Neural crest cell (in vitro differentiated cells): ENCODE measurements around the gene TMEM17. TPM values are rescaled to one million over a fixed set of nuclear protein-coding genes. Genes with fewer than 3 reads are reported as not detected.

Experiments used
- DNase-seq: peaks from one replicate; pipeline ENCODE4 v3.0.0; 2021; ENCODE audit warnings: low read depth, mixed read lengths, low spot score
- H3K27ac Mint-ChIP-seq: one replicate; pipeline ENCODE4 v1.8.0; 2021; ENCODE audit warnings: mild to moderate bottlenecking, mixed read lengths; ENCODE audit not compliant: unreplicated experiment
- H3K27me3 Mint-ChIP-seq: 2 replicates; pipeline ENCODE4 v1.8.0; 2021; ENCODE audit warnings: low read depth, mild to moderate bottlenecking, mixed read lengths
- H3K36me3 Mint-ChIP-seq: 2 replicates; pipeline ENCODE4 v1.8.0; 2021; ENCODE audit warnings: low read depth, mild to moderate bottlenecking, mixed read lengths
- H3K4me1 Mint-ChIP-seq: 2 replicates; pipeline ENCODE4 v1.8.0; 2021; ENCODE audit warnings: mixed read lengths
- H3K4me3 Mint-ChIP-seq: one replicate; pipeline ENCODE4 v1.8.0; 2021; ENCODE audit warnings: mild to moderate bottlenecking, mixed read lengths
- H3K9me3 Mint-ChIP-seq: 2 replicates; pipeline ENCODE4 v1.8.0; 2021; ENCODE audit warnings: mixed read lengths
- total RNA-seq: library from RNA; stranded (reverse); gene quantifications from 2 replicates; pipeline ENCODE4 v1.2.1, GENCODE V29; 2021
- TF ChIP-seq, protein P1 (sequence below): fragments of 200-600 bp; sonication (generic); conservative IDR thresholded peaks from 2 replicates; pipeline ENCODE4 v1.5.0; 2021; ENCODE audit warnings: antibody characterized with exemption, mild to moderate bottlenecking

TMEM17 gene
- total RNA-seq, 1 donor from 2014 or later: 3.1 TPM

GRCh38 chr2:62531594-62531993 is 25.6 kb upstream of the TMEM17 start:
- H3K9me3 Mint-ChIP-seq: peaks cover 6% of the 10 kb centered on the region
- no peaks in the 10 kb centered on the region for H3K36me3 Mint-ChIP-seq
- no peak for DNase-seq
- H3K27ac Mint-ChIP-seq: no peak overlapping the region
- TF ChIP-seq, protein P1, sequence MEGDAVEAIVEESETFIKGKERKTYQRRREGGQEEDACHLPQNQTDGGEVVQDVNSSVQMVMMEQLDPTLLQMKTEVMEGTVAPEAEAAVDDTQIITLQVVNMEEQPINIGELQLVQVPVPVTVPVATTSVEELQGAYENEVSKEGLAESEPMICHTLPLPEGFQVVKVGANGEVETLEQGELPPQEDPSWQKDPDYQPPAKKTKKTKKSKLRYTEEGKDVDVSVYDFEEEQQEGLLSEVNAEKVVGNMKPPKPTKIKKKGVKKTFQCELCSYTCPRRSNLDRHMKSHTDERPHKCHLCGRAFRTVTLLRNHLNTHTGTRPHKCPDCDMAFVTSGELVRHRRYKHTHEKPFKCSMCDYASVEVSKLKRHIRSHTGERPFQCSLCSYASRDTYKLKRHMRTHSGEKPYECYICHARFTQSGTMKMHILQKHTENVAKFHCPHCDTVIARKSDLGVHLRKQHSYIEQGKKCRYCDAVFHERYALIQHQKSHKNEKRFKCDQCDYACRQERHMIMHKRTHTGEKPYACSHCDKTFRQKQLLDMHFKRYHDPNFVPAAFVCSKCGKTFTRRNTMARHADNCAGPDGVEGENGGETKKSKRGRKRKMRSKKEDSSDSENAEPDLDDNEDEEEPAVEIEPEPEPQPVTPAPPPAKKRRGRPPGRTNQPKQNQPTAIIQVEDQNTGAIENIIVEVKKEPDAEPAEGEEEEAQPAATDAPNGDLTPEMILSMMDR: no peak
- H3K4me3 Mint-ChIP-seq: no peak overlapping the region
- H3K27me3 Mint-ChIP-seq: no peaks in the 10 kb centered on the region
- H3K4me1 Mint-ChIP-seq: peaks cover 16% of the 10 kb centered on the region

DNA sequence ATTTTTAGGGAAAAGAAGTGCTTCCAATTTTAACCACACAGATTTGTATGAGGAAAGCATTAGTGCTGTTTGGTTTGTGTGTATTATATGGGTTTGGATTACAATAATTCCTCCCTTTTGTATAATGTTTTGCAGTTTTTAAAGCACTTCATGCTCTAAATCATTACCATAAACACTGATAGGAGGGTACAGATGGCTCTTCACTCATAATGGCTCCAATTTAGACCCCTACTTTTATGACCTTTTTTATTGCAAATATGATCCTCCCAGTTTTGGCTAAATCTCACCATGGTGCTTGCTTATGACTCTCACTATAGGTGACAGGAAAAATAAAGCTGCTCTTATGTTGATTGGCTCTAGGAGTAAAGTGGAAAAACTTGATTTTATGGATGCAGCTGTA is 23.8 kb upstream of the TMEM17 start:
- Mint-ChIP-seq H3K36me3 (no peaks in the 10 kb centered on the region), H3K27me3 (no peaks in the 10 kb centered on the region), H3K4me1 (peaks cover 28% of the 10 kb centered on the region), H3K4me3 (no peak overlapping the region), H3K27ac (no peak overlapping the region), H3K9me3 (peaks cover 3% of the 10 kb centered on the region)
- DNase-seq: no peak
- TF ChIP-seq, protein P1: no peak

GRCh38 chr2:62527478-62528210 is 21.6 kb upstream of the TMEM17 start:
- H3K27me3 Mint-ChIP-seq: no peaks in the 10 kb centered on the region
- H3K36me3 Mint-ChIP-seq: no peaks in the 10 kb centered on the region
- DNase-seq: no peak
- peaks cover 28% of the 10 kb centered on the region for H3K4me1 Mint-ChIP-seq
- TF ChIP-seq, protein P1: no peak
- peaks cover 2% of the 10 kb centered on the region for H3K9me3 Mint-ChIP-seq
- no peak overlapping the region for H3K4me3 Mint-ChIP-seq
- no peak overlapping the region for H3K27ac Mint-ChIP-seq

GRCh38 chr2:62526531-62527381 is 20.8 kb upstream of the TMEM17 start:
- Mint-ChIP-seq H3K27me3 (no peaks in the 10 kb centered on the region), H3K27ac (no peak overlapping the region)
- DNase-seq: no peak

DNA sequence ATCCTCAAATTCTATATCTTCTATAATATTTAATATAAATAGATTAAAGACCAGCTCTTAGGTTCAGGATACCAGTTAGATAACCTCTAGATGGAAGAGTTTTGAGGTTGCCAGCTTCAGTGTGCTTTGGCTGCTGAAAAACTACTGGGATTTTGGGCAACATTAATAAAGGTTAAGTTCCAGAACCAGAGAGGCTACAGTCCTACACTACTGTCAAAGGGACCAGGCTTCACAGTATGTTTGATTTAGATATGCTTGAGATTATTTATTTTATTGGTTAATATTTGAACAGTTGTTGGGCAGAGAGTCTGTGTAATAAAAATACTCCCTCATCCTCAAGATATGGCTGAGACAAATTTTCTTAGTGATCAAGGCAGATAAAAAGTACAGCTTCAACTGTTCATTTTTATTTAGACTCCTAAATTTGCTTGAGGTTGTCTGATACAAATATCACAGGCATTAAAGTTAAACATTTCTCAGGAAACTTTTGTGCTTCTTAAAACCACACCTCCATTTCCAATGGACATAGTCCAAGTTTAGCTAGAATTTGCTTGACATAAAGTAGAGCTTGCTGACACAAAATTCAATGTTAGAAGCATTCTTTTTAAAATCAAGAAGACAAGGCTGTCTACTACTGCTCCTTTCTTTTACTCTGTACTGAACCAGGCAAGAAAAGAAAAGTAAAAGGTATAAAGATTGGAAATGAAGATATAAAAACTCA is 19.7 kb upstream of the TMEM17 start:
- TF ChIP-seq, protein P1: no peak
- Mint-ChIP-seq H3K9me3 (peaks cover 2% of the 10 kb centered on the region), H3K27me3 (no peaks in the 10 kb centered on the region), H3K27ac (no peak overlapping the region), H3K4me1 (peaks cover 28% of the 10 kb centered on the region), H3K4me3 (no peak overlapping the region), H3K36me3 (no peaks in the 10 kb centered on the region)
- DNase-seq: no peak

More at GRCh38 chr2:62526531-62527381, 20.8 kb upstream of the TMEM17 start:
- TF ChIP-seq, protein P1: no peak
- peaks cover 28% of the 10 kb centered on the region for H3K4me1 Mint-ChIP-seq
- H3K4me3 Mint-ChIP-seq: no peak overlapping the region
- H3K9me3 Mint-ChIP-seq: peaks cover 2% of the 10 kb centered on the region
- no peaks in the 10 kb centered on the region for H3K36me3 Mint-ChIP-seq
